C4-2B (cell line): ENCODE data around the gene CD36.

Experiments
- CTCF ChIP-seq: fragments of 450-650 bp; conservative IDR thresholded peaks from 2 replicates; pipeline ENCODE4 v1.5.1; 2017; ENCODE audit warnings: mild to moderate bottlenecking
- ZFX ChIP-seq: fragments of 450-650 bp; IDR thresholded peaks from 2 replicates; pipeline ENCODE4 v1.6.1; 2017

DNA sequence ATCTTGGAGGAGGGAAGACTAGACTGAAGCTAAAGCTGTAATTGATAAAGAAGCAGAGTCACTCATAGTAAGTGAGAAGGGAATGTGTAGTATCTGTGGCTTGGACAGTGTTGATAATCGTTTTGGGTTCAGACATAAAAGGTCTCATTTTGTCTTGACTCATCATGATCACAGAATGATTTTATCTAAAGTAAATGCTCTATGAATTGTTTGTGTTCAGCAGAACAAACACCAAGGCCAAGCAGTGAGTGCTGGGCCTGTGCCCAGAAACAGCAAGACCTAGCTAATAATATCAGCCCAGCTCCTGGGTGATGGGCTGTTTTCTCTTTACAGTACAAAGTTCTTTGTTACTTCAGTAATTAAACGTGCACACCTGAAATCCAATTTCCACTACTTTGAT, 26.7 kb upstream of the CD36 start:
- TF ChIP-seq ZFX (no peak), CTCF (no peak)
